ENCODE measurements around the gene PTP4A2.

The PTP4A2 gene

GRCh38 chr1:31874942-31875341, 63.2 kb downstream of the PTP4A2 start:
- no peak overlapping the region for H3K4me3 ChIP-seq (ENCODE audit: low read depth, low read length)
- DNase-seq (ENCODE audit: low read depth): no peak
- no peak for TF ChIP-seq CTCF (IDR thresholded peaks at IDR 0.05; ENCODE audit: low read depth, low read length, missing control alignments)

DNA sequence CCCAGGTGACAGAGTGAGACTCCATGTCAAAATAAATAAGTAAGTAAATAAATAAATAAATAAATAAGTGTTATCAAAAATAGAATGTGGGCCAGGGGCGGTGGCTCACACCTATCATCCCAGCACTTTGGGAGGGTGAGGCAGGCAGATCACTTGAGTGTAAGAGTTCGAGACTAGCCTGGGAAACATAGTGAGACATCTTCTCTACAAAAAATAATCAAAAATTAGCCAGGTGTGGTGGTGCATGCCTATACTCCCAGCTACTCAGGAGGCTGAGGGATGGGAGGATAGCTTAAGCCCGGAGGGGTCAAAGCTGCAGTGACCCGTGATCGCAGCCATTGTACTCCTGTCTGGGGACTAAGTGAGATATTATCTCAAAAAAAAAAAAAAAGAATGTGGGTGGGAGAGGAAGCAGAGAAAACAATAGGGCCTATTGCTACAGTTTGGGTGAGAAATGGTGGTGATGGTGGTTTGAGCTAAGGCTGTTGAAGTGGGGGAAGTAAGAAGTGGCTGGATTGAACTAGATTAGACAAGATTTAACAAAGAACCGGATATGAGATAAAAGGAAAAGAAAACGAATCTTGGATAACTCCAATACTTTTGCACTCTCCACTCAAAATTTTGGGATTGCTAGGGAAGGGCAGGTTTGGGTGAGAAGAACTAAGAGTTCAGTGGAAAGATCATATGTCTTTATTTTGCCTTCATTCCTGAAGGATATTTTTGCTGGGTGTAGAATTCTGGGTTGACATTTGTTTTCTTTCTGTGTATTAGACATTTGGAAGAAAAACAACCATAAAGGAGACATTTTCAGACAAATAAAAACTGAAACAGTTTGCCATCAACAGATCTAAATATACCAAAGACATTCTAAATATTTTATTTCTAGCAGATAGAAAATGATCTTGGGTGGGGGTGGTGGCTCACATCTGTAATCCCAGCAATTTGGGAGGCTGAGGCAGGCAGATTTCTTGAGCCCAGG, 65.2 kb downstream of the PTP4A2 start:
- no peak overlapping the region for H3K4me3 ChIP-seq (ENCODE audit: low read depth, low read length)
- DNase-seq (ENCODE audit: low read depth): no peak
- TF ChIP-seq CTCF (IDR thresholded peaks at IDR 0.05; ENCODE audit: low read depth, low read length, missing control alignments): no peak

DNA sequence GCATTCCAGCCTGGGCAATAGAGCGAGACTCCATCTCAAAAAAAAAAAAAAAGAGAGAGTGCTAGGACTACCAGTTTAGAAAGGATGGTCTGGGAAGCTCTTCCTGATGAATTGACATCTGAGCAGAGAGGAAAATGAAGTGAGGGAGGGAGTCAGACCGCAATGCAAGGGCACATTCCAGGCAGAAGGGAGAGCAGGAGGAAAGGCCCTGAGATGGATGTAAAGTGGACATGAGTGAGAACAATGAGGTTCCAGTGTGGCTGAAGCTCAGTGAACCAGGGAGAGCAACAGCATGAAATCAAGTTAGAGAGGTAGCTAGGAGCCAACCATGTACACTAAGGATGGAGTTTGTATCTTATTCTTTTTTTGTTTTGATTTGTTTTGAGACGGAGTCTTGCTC, 66.5 kb downstream of the PTP4A2 start:
- no peak overlapping the region for H3K4me3 ChIP-seq (ENCODE audit: low read depth, low read length)
- TF ChIP-seq CTCF (IDR thresholded peaks at IDR 0.05; ENCODE audit: low read depth, low read length, missing control alignments): no peak
- DNase-seq (ENCODE audit: low read depth): no peak

DNA sequence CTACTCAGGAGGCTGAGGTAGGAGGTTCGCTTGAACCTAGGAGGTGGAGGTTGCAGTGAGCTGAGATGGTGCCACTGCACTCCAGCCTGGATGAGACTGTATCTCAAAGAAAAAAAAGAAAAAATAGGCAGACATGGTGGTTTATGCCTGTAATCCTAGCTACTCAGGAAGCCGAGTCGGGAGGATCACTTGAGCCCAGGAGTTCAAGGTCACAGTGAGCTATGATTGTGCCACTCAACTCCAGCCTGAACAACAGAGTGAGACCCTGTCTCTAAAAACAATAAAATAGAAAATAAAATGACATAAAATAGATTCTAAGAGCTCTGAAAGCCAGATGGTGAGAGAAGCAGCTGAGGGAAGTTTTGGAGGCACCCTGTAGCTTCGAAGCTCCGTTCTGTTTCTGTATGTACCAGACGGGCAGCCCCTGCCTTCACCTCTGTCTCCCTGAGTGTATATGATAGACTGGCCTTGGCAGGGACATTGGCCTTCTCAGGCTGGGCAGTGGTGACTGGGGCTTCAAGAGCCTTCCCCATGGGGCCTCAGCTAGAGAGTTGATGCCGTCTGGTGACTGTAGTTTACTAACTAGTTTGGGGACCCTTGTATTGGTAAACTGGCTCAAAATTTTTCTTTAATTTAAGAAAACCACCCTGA, 68.0 kb downstream of the PTP4A2 start:
- TF ChIP-seq CTCF (IDR thresholded peaks at IDR 0.05; ENCODE audit: low read depth, low read length, missing control alignments): no peak
- H3K4me3 ChIP-seq (ENCODE audit: low read depth, low read length): no peak overlapping the region
- no peak for DNase-seq (ENCODE audit: low read depth)

- no peak for TF ChIP-seq CTCF (IDR thresholded peaks at IDR 0.05; ENCODE audit: low read depth, low read length, missing control alignments)
- H3K4me3 ChIP-seq (ENCODE audit: low read depth, low read length): no peak overlapping the region
- DNase-seq (ENCODE audit: low read depth): no peak
These were observed 68.7 kb downstream of the PTP4A2 start for GRCh38 chr1:31869449-31869848.

DNA sequence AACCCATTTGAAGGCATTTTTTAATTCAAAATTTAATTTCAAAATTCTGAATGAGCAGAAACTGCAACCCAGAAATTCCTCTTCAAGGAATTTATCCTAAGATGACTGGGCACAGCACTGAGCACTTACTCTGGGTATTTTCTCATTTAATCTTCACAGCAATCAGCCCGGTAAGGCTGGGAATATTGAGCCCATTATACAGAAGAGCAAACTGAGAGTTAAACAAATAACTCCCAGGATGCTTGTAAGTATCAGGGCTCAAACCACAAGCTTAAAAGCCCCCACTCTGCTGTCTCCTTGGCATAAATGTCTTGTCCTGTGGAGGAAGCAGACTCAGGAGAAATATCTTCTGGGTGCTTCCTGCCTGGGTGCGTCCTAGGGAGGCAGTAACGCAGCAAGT, 69.3 kb downstream of the PTP4A2 start:
- no peak for DNase-seq (ENCODE audit: low read depth)
- no peak for TF ChIP-seq CTCF (IDR thresholded peaks at IDR 0.05; ENCODE audit: low read depth, low read length, missing control alignments)

More for the DNA sequence above, 69.3 kb downstream of the PTP4A2 start:
- no peak overlapping the region for H3K4me3 ChIP-seq (ENCODE audit: low read depth, low read length)

All from GM12864 (cell line).